BLaER1 (cell line): ENCODE results near the gene USH1C.

Source experiments
- H3K27ac ChIP-seq: shearing (Covaris generic); formaldehyde crosslinking; 2 replicates; pipeline ENCODE4 v1.8.1; 2022
- H3K27me3 ChIP-seq: shearing (Covaris generic); formaldehyde crosslinking; 2 replicates; pipeline ENCODE4 v1.8.1; 2022
- H3K36me3 ChIP-seq: shearing (Covaris generic); formaldehyde crosslinking; 2 replicates; pipeline ENCODE4 v1.8.1; 2022
- H3K4me1 ChIP-seq: shearing (Covaris generic); formaldehyde crosslinking; 2 replicates; pipeline ENCODE4 v1.8.1; 2022
- H3K4me2 ChIP-seq: shearing (Covaris generic); formaldehyde crosslinking; 2 replicates; pipeline ENCODE4 v1.8.1; 2022
- H3K4me3 ChIP-seq: shearing (Covaris generic); formaldehyde crosslinking; 2 replicates; pipeline ENCODE4 v1.8.1; 2022
- H3K9ac ChIP-seq: shearing (Covaris generic); formaldehyde crosslinking; 2 replicates; pipeline ENCODE4 v1.8.1; 2022
- H3K9me3 ChIP-seq: shearing (Covaris generic); formaldehyde crosslinking; 2 replicates; pipeline ENCODE4 v1.8.1; 2022
- H4K20me1 ChIP-seq: shearing (Covaris generic); formaldehyde crosslinking; 2 replicates; pipeline ENCODE4 v1.8.1; 2022
- Cebpa-rat ChIP-seq: shearing (Covaris generic); IDR thresholded peaks from 2 replicates; pipeline ENCODE4 v1.8.1; 2022

Gene USH1C

GRCh38 chr11:17510507-17511206 is 33.6 kb downstream of the USH1C start:
- TF ChIP-seq Cebpa-rat, result no peak

DNA sequence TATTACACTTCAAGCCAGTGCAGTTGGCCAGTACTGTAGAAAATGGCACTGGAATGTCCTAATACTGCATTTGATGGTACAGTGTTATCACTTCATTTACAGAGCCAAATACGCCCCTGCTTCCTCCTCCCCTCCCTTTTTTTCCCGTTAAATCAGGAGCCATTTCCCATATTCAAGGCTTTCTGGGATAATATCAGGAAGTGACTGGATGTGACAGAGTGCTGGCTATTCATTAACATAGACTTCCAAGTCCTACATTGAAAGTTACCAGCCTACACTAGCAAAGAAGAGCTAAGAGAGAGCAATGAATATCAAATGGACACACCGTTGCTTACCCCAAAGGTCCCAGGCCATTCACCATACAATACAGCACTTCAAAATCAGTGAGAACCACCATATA is 35.4 kb downstream of the USH1C start:
- H3K4me2 ChIP-seq, result no peak overlapping the region
- no peaks in the 10 kb centered on the region for H3K27me3 ChIP-seq
- H3K9me3 ChIP-seq, result no peaks in the 10 kb centered on the region
- H4K20me1 ChIP-seq, result no peaks in the 10 kb centered on the region
- H3K36me3 ChIP-seq, result no peaks in the 10 kb centered on the region
- TF ChIP-seq Cebpa-rat, result no peak
- H3K4me3 ChIP-seq, result no peak overlapping the region
- no peak overlapping the region for H3K27ac ChIP-seq
- H3K9ac ChIP-seq, result no peak overlapping the region
- H3K4me1 ChIP-seq, result peaks cover 33% of the 10 kb centered on the region

More at GRCh38 chr11:17510507-17511206, 33.6 kb downstream of the USH1C start:
- Histone ChIP-seq H3K4me2 (no peak overlapping the region), H3K27ac (no peak overlapping the region), H3K4me1 (peaks cover 15% of the 10 kb centered on the region), H3K36me3 (no peaks in the 10 kb centered on the region), H3K9ac (no peak overlapping the region), H3K9me3 (no peaks in the 10 kb centered on the region), H4K20me1 (no peaks in the 10 kb centered on the region), H3K4me3 (no peak overlapping the region), H3K27me3 (no peaks in the 10 kb centered on the region)

- Histone ChIP-seq H3K4me3 (no peak overlapping the region), H4K20me1 (no peaks in the 10 kb centered on the region), H3K27me3 (no peaks in the 10 kb centered on the region), H3K9ac (no peak overlapping the region), H3K4me2 (no peak overlapping the region), H3K4me1 (peaks cover 38% of the 10 kb centered on the region), H3K27ac (no peak overlapping the region), H3K36me3 (no peaks in the 10 kb centered on the region), H3K9me3 (no peaks in the 10 kb centered on the region)
- TF ChIP-seq Cebpa-rat, result no peak
These were observed 35.9 kb downstream of the USH1C start for GRCh38 chr11:17508306-17508705.

- H3K9ac ChIP-seq, result no peak overlapping the region
- no peaks in the 10 kb centered on the region for H4K20me1 ChIP-seq
- no peak overlapping the region for H3K4me2 ChIP-seq
- TF ChIP-seq Cebpa-rat, result no peak
- peaks cover 42% of the 10 kb centered on the region for H3K4me1 ChIP-seq
- H3K27ac ChIP-seq, result no peak overlapping the region
- H3K36me3 ChIP-seq, result no peaks in the 10 kb centered on the region
- no peaks in the 10 kb centered on the region for H3K9me3 ChIP-seq
- H3K4me3 ChIP-seq, result no peak overlapping the region
- H3K27me3 ChIP-seq, result no peaks in the 10 kb centered on the region
These were observed 36.4 kb downstream of the USH1C start for GRCh38 chr11:17507773-17508172.

GRCh38 chr11:17506942-17507341 is 37.3 kb downstream of the USH1C start:
- H3K27ac ChIP-seq, result no peak overlapping the region
- no peak for TF ChIP-seq Cebpa-rat

GRCh38 chr11:17506314-17506713 is 37.9 kb downstream of the USH1C start:
- H3K9ac ChIP-seq, result no peak overlapping the region
- H3K27ac ChIP-seq, result no peak overlapping the region
- H4K20me1 ChIP-seq, result no peaks in the 10 kb centered on the region
- TF ChIP-seq Cebpa-rat, result no peak
- no peaks in the 10 kb centered on the region for H3K9me3 ChIP-seq
- H3K27me3 ChIP-seq, result no peaks in the 10 kb centered on the region
- no peak overlapping the region for H3K4me3 ChIP-seq
- H3K4me1 ChIP-seq, result peaks cover 42% of the 10 kb centered on the region
- H3K4me2 ChIP-seq, result peak overlapping the region; percentile 70
- H3K36me3 ChIP-seq, result no peaks in the 10 kb centered on the region

More at GRCh38 chr11:17506942-17507341, 37.3 kb downstream of the USH1C start:
- Histone ChIP-seq H3K36me3 (no peaks in the 10 kb centered on the region), H3K9me3 (no peaks in the 10 kb centered on the region), H3K4me3 (no peak overlapping the region), H3K9ac (no peak overlapping the region), H3K27me3 (no peaks in the 10 kb centered on the region), H3K4me1 (peaks cover 42% of the 10 kb centered on the region), H3K4me2 (peak overlapping the region; percentile 70; the same call in 1 of the 2 replicates), H4K20me1 (no peaks in the 10 kb centered on the region)

DNA sequence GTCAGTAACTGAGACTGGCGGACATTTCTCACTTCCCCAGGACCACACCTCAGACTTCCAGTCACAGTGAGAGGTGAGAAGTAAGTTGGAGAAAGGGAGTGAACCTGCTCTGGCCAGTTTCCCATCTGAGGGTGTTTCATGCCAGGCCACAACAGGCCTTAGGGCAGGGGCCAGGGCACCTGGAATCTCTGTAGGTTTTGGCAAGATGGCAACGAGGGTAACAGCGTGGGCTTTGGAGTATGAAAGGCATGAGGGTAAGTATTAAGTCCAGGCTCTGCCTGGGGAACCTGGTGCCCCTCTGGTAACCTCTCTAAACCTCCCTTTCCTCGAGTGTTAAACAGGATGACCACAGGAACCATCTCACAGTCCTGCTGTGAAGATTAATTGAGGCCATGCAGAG is 39.1 kb downstream of the USH1C start:
- no peak for TF ChIP-seq Cebpa-rat
- Histone ChIP-seq H4K20me1 (no peaks in the 10 kb centered on the region), H3K27ac (no peak overlapping the region), H3K4me1 (peaks cover 42% of the 10 kb centered on the region), H3K4me2 (peak overlapping the region; percentile 70), H3K36me3 (no peaks in the 10 kb centered on the region), H3K27me3 (no peaks in the 10 kb centered on the region), H3K9me3 (no peaks in the 10 kb centered on the region), H3K4me3 (no peak overlapping the region), H3K9ac (peak overlapping the region; percentile 14; the same call in 1 of the 2 replicates)

DNA sequence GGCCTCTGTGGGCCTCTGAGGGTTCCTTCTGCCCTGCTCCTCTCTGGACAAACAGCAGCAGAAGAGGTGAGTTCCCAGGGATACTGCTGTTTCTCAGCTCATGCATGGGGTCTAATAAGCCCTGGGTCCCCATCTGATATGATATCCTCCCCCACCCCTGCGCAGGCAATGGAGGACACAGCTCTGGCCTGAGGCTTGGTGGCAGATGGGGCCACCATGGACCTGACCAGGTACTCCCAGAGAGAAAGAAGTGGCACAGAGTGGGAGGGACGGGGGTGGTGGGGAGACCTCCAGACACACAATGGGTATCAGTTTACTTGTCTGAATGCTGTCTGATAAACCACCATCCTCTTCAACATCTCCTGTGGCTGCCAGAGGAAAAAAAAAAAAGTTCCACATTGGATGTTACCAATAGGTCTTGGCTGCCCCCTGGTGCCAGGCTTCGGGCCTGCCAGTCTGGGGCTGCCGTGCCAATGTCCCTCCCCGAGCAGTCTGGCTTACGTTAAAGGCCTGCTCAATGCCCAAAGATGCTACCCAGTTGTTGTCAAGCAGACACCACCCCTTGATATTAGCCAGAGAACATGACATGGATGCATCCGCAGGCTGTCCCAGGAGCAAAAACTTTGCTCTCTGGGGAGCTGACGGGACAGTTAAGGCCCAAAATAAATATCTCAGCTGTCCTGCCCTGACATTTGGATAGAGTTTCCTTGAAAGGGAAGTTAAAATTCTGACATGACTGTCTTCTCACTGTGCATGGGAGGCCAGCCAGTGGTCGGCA is 39.7 kb downstream of the USH1C start:
- Histone ChIP-seq H3K4me3 (no peak overlapping the region), H3K9me3 (no peaks in the 10 kb centered on the region), H3K9ac (peak overlapping the region; percentile 14; the same call in 1 of the 2 replicates), H3K4me2 (peak overlapping the region; percentile 70), H4K20me1 (no peaks in the 10 kb centered on the region), H3K4me1 (peaks cover 42% of the 10 kb centered on the region), H3K27me3 (no peaks in the 10 kb centered on the region), H3K36me3 (no peaks in the 10 kb centered on the region), H3K27ac (peak overlapping the region; percentile 54; the same call in 1 of the 2 replicates)
- TF ChIP-seq Cebpa-rat, result no peak

GRCh38 chr11:17502630-17503029 is 41.6 kb downstream of the USH1C start:
- TF ChIP-seq Cebpa-rat, result no peak

DNA sequence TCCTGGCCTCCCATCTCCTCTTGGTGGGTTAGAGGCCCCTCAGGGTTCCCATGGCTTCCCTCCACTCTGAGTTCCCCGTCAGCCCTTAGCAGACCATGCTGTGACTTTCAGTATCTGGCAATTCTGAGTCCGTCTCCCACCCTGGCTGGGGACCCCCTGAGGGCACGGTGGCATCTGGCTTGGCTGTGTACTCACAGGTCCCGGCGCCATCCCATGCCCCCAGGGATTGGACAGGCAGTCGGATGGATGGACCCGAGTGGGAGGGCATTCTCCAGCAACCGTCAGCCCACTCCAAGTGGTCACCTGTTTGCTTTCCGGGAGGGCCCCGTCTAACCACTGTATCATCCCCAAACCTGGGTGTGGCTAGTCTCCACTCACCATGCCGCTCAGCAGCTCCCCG is 43.5 kb downstream of the USH1C start:
- TF ChIP-seq Cebpa-rat, result no peak
- no peak overlapping the region for H3K9ac ChIP-seq
- no peak overlapping the region for H3K27ac ChIP-seq
- H3K4me3 ChIP-seq, result no peak overlapping the region
- no peaks in the 10 kb centered on the region for H3K9me3 ChIP-seq
- no peaks in the 10 kb centered on the region for H4K20me1 ChIP-seq
- peaks cover 39% of the 10 kb centered on the region for H3K4me1 ChIP-seq
- no peaks in the 10 kb centered on the region for H3K27me3 ChIP-seq
- no peak overlapping the region for H3K4me2 ChIP-seq
- H3K36me3 ChIP-seq, result no peaks in the 10 kb centered on the region

More at GRCh38 chr11:17502630-17503029, 41.6 kb downstream of the USH1C start:
- H3K9ac ChIP-seq, result no peak overlapping the region
- no peaks in the 10 kb centered on the region for H3K36me3 ChIP-seq
- H4K20me1 ChIP-seq, result no peaks in the 10 kb centered on the region
- no peaks in the 10 kb centered on the region for H3K27me3 ChIP-seq
- H3K27ac ChIP-seq, result no peak overlapping the region
- H3K9me3 ChIP-seq, result no peaks in the 10 kb centered on the region
- no peak overlapping the region for H3K4me3 ChIP-seq
- no peak overlapping the region for H3K4me2 ChIP-seq
- H3K4me1 ChIP-seq, result peaks cover 48% of the 10 kb centered on the region
